ENCODE results near the gene CDH23.

Gene CDH23

DNA sequence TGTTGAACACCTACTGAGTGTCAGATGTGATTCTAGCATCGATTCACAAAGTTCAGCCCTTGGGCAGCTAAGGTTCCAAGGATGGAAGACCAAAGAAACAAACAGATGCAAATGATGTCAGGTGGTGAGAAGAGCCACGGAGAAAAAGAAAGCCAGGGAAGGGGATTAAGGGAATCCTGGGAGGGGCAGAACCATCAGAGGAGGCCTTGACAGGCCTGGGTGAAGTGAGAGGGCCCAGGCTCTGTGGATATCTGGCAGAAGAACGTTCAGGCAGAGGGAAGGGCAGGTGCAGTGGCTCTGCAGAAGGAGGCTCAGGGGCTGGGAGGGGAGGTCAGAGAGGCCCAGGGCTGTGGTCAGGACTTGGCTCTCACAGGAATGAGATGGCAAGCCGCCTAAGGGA, 232.4 kb downstream of the CDH23 start:
- in situ Hi-C loops (cut with HindIII; ENCODE audit: low sequenced_read_pairs): no loop called here

DNA sequence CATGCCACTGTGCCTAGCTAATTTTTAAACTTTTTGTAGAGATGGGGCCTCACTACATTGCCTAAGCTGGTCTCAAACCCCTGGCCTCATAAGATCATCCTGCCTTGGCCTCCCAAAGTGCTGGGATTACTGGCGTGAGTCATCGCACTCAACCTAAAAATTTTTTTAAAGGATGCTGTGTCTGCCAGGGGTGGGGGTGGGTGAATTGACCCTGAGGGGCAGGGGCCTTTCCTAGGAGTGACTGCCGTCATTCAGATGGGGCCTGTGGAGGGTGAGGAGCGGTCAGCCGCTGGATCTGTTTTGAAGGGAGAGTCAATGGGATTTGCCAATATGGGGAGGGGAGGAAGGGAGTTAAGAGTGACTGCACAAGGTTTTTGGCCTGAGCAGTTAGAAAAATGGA, 233.4 kb downstream of the CDH23 start:
- in situ Hi-C loops (cut with HindIII; ENCODE audit: low sequenced_read_pairs): no loop called here

GRCh38 chr10:71631007-71631861, 234.5 kb downstream of the CDH23 start:
- in situ Hi-C loops (cut with HindIII; ENCODE audit: low sequenced_read_pairs): no loop called here

- in situ Hi-C loops (cut with HindIII; ENCODE audit: low sequenced_read_pairs): no loop called here
Observed at GRCh38 chr10:71632200-71632820, 235.6 kb downstream of the CDH23 start.

DNA sequence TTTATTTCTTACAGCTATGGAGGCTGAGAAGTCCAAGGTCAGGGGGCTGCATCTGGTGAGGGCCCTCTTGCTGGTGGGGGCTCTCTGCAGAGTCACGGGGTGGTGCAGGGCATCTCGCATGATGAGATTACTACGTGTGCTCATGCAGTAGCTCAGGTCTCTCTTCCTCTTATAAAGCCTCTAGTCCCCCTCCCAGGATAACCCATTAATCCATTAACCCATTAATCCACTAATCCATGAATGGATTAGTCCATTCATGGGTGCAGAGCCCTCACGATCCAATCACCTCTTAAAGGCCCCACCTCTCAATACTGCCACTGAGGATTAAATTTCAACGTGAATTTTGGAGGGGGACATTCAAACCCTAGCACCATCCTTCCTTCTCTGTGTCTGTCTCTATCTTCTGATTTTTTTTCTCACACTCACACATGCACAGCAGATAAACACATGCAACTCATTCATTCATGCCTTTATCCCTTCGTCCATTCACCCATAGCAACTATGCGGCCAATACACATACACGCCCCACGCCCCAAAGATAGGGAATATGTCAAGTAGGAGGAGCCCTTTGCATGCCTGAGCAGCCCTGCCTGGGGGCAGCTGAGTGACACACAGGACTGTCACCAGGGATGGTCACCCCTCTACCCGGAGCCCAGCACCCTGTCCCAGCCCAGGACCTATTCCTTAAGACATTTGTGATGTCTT, 236.3 kb downstream of the CDH23 start:
- in situ Hi-C loops (cut with HindIII; ENCODE audit: low sequenced_read_pairs): no loop called here

DNA sequence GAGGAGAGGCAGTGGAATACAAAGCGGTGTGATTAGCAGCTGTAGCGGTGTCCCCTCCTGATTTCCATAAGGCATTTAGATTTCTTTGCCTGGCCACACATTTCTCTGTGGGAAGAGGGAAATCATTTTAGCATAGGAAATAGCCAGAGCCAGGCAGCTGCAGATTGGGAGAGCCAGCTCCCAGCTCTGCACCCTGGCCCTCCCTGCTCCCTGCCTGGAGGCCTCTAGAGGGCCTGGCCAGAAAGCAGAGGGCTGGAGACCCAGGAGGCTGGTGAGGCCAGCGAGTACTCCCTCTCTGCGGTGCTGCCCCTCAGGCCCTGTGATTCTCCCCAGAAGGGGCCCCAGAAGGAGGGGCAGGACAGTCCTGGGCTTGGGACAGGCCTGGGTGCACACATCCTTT, 237.2 kb downstream of the CDH23 start:
- in situ Hi-C loops (cut with HindIII; ENCODE audit: low sequenced_read_pairs): no loop called here

DNA sequence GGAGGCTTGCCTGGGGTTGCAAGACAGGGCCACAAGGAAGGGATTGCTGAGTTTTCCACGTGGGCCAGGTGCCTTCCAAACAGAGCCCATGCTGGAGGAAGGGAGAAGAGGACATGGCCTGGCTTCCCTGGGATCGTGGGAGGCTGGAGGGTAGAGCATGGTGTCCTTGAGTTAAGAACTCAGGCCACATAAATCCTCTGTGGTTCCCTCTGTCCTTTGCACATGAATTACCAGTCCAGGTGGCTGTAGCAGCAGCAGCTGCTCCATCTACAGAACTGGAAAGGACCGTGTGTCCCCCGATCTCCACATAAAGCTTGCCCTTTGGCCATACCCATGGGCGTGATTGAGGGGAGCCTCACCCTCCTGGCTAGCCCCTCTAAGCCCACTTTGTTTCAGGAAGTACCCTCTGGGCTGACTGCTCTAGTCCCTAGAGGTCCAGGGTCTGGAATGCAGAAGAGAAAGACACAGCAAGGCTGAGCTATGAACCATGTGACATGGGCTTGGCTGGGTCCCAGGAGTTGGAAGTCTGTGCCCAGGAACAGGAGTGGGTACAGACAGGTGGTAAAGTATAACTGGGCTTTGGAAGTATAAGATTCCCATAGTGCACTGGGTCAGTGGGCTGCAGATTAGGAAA, 237.9 kb downstream of the CDH23 start:
- in situ Hi-C loops (cut with HindIII; ENCODE audit: low sequenced_read_pairs): no loop called here

GRCh38 chr10:71635251-71635866, 238.6 kb downstream of the CDH23 start:
- in situ Hi-C loops (cut with HindIII; ENCODE audit: low sequenced_read_pairs): no loop called here

DNA sequence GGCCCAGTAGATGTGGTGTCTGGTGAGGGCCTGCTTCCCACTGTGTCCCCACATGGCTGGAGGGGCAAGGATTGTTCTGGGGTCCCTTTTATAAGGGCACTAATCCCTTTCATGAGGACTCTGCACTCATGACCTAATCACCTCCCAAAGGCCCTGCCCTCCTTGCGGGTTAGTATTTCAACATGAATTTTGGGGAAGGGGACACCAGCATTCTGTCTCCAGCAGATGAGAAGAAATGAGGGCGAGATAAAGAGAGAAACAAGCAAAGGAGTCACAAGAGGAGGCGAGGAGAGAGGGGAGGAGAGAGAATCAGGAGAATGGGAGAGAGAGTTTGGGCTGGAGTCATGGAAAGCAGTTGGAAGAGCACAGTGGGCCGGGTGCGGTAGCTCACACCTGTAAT, 239.1 kb downstream of the CDH23 start:
- in situ Hi-C loops (cut with HindIII; ENCODE audit: low sequenced_read_pairs): no loop called here

- in situ Hi-C loops (cut with HindIII; ENCODE audit: low sequenced_read_pairs): no loop called here
Observed at GRCh38 chr10:71636588-71636987, 239.9 kb downstream of the CDH23 start.

DNA sequence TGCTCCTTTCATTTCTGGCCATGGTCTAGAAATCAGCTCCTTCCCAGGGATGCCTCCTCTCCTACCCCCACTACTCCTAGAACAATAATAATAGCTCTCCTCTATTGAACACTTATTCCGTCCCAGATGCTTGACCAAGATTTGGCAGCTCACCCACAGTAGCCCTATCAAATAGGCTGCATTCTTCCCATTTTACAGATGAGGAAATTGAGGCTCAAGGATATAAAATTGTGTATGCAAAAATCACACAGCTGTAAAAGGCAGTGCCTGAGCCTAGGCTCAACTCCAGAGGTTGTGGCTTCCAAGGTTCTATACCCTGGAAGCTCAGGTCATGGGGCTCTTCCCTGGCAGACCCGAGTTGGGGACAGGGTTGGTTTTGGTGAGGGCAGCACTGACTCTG, 240.6 kb downstream of the CDH23 start:
- in situ Hi-C loops (cut with HindIII; ENCODE audit: low sequenced_read_pairs): no loop called here

- in situ Hi-C loops (cut with HindIII; ENCODE audit: low sequenced_read_pairs): no loop called here
Observed at GRCh38 chr10:71638064-71638821, 241.5 kb downstream of the CDH23 start.

DNA sequence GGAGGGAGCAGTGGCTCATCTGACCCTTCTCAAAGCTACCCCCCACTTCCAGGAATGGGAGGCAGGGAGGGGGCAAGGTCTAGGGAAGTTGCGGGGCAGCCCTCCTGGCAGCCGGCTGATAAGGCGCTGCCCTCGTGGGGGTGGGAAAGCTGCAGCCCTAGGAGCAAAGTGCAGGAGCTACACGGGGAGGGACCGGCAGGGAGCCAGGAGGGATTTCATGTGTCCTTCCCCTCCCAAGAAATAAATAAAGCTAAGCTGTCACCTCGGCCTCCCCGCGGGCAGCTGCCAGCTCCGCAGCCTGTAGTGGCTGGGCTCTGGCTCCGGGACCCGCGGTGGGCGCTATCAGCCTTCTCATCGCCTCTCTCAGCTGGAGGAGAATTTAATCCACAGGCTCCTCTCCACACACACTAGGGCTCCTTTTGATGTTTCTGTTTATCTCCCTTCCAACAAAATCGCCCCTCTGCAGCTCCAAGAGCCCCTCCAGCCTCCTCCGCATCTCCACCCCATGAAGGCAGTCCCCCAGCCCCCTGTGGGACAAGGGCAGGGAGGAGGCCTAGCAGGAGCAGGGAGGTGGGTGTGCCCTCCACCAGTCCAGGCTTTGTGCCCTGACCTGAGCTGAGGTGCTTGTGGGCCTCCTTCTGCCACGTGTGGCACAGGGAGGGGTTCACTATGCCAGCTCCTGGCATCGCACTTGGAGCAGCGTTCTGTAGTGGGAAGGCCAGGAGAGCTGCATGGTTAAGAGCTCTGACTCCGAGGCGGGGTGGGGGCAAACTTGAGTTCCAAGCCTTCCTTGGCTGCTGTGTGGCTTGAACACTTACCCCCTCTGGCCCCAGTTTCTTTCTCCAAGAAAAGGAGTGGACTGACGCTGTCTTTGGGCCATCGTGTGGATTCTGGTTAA, 242.4 kb downstream of the CDH23 start:
- in situ Hi-C loops (cut with HindIII; ENCODE audit: low sequenced_read_pairs): no loop called here

DNA sequence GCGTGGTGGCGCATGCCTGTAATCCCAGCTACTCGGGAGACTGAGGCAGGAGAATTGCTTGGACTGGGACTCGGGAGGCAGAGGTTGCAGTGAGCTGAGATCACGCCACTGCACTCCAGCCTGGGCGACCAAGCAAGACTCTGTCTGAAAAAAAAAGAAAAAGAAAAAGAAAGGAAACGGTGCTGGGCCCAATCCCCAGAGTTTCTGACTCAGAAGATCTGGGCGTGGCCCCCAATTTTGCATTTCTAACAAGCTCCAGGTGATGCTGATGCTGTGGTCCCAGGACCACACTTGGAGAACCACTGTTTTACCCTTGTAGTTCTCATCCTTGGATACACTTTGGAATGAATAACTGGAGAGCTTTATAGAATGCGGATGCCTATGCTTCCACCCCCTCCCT, 243.9 kb downstream of the CDH23 start:
- in situ Hi-C loops (cut with HindIII; ENCODE audit: low sequenced_read_pairs): no loop called here

- in situ Hi-C loops (cut with HindIII; ENCODE audit: low sequenced_read_pairs): no loop called here
Observed at GRCh38 chr10:71641449-71641848, 244.7 kb downstream of the CDH23 start.

DNA sequence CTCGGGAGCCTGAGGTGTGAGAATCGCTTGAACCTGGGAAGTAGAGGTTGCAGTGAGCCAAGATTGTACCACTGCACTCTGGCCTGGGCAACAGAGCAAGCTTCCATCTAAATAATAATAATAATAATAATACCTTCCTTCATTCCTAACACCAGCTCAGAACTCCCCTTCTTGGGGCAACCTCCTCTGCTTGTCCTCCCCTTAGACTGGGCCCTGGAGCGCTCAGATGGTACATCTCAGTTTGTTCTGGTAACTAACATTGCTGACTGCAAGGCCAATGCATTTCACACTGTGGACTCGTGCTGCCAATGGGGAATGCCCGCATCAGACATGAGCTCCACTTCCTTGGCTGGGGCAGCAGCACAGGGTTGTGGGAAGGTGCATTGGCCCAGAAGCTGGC, 245.3 kb downstream of the CDH23 start:
- in situ Hi-C loops (cut with HindIII; ENCODE audit: low sequenced_read_pairs): no loop called here

DNA sequence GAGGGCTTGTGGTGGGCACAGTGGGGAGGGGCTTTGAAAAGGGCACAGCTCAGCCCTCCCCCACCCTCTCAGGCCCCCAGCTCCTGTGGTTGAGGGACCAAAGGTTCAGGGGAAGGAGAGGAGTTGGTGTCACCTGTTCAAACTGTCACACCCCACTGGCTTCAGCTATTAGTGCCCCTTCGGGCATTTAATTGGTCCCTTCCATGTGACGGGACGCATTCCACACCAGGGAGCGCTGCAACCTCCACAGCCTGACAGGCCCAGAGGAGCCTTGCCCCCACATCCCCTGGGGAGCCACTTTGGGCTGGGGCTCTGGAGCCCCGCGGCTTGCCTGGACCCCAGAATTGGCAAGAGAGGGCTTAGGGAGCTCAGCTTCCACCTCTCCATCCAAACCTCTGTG, 247.2 kb downstream of the CDH23 start:
- in situ Hi-C loops (cut with HindIII; ENCODE audit: low sequenced_read_pairs): no loop called here

DNA sequence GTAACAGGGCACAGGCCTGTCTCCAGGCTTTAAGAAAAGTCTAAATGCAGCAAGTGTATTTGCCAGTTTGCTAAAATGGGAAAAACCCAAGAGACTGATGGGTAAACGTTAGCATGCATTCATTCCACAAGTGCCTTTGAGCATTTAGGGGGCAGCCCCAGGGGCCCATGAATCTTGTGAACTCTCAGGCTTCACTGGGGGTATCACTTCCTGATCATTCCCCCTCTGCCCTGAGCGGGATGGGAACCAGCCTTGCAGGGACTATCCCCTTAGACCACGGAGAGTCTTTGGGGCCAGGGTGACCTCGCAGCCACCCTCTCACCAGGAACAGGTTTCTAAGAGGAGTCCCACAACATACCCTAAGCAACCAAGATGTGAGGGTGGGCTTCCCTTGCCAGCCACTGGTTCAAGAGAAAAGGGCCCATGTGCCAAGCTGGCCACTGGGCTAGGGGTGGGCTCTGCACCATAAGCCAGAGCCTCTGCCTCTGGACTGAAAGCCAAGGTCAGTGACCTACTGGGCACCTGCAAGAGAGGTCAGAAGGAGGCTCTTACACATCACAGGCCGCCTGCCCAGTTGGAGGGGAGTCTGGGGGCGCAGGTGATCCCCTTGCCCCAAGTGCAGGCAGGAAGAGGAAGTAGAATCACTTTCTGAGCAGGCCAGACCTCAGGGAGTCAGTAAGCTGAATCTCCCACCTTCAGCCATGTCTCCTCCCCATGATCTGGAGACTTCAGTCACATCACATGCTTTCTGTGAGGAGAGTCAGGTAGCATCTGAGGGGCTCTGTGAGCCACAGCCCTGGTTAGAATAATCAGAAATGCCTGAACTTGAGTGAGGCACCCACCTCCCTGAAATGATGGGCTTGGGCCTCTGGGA, 247.8 kb downstream of the CDH23 start:
- in situ Hi-C loops (cut with HindIII; ENCODE audit: low sequenced_read_pairs): no loop called here
